Stimulated activated CD4-positive, alpha-beta T cell treated with anti-CD3 and anti-CD28 coated beads, Interleukin-1b, Interleukin-23, amount 100 ng/mL, for 24 hours (primary cell): Measurements from ENCODE around the gene ASF1B.

Experiments
- DNase-seq, 4 experiments: peaks; one replicate each; pipeline ENCODE4 v3.0.0-alpha.2; 2020; ENCODE audit warnings: low read depth in 4 of 4, low spot score in 1 of 4

ASF1B gene

DNA sequence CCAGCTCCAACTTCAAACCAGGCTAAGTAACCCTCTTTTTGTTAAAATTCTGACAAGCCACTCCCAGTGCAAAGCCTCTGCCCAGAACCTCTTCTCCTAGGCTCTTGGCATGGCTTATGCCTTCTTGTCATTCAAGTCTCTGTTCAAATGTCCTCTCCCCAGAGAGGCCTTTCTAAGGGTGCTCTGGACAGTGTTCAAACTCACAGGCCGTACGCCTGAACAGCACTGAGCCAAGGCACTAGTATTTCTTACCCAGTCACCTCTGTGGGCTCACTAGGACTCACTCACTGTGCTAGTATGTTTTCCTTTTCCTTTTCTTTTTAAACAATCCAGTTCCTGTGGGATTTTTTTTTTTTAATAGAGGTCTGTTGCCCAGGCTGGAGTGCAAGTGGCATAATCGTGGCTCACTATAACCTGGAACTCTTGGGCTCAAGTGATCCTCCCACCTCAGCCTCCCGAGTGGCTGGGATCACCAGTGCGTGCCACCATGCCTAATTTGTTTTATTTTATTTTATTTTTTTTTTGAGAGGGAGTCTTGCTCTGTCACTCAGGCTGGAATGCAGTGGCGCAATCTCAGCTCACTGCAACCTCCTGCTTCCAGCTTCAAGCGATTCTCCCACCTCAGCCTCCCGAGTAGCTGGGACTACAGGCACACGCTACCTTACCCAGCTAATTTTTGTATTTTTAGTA lies 2.3 kb upstream of the ASF1B start:
- no peak for DNase-seq

DNA sequence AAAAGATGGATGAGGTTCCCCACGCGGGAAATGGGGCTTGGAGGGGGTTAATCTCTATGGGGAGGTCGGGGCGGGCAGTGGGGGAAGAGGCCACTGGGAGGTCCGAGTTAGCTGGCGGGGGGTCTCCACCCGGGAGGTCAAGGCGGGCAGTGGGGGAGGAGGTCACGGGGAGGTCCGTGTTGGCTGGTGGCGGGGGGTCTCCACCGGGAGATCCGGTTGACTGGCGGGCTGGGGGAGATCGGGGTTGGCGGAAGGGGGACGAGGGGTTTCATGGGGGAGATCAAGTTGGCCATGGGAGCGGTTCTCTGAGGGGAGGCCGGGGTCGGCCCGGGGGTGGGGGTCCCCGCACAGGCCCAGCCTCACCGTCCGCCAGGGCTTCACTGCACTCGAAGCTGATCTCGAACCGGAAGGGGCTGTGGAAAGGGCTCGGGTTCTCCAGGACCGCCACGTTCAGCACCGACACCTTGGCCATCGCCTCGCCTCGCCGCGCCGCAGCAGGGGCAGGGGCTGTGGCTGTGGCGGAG lies 342 bp downstream of the ASF1B start:
- no peak for DNase-seq

DNA sequence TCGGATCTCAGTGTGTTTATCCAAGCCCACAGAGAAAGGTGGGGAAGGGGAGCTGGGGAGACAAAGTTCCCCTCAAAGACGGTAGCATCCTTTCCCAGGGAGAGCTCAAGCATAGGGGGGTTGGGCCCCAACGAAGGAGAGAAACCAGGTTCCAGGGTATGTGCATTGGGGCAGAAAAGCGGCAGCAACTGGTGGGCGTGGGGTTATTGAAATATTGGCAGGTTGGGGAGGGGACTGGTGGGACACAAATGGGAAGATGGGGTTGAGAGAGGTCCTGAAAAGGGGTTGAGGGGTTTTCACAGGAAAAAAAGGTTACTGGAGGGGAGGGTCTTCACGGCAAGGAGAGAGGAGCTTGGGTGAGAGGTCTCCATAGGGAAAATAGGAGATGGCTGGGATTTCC lies 1.0 kb downstream of the ASF1B start:
- DNase-seq: no peak

GRCh38 chr19:14127929-14128509 lies 8.4 kb downstream of the ASF1B start:
- DNase-seq: no peak

DNA sequence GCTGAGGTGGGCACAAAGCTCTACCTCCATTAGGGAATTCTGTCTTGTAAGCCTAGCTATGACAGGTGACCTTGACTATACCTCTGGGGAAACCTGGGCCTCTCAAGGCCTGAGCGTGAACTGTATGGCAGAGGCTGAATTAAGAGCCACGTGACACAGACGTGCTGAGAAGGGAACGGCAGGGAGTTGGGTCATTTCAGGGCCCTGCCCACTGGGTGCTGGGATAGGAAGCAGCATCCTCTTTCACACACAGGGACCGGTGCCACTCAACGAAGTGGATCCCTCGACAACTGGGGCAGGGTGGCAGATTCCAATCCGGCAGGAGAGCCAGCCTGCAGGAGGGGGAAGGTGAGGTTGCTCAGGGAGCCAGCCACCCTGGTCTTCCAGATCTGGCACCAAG lies 9.2 kb downstream of the ASF1B start:
- DNase-seq: no peak

DNA sequence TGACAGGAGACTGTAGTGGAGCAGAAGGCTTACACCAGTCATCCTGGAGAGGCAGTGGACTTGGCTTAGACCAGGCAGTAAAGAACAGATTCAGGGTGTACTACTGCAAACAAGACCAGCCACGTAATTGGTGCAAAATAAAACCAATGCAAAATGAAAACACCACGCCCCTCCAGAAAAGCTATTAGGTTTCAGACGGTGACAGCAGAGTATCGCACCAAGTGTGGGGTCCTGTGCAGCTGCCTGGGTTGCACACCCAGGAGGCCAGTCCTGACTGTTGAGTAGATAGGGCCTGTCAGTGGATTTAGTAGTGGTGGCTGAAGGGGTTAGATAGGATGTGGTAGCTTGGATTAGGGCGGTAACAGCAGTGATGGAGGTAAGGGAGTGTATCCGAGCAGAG lies 13.5 kb downstream of the ASF1B start:
- no peak for DNase-seq

GRCh38 chr19:14120497-14120780 lies 15.9 kb downstream of the ASF1B start:
- no peak for DNase-seq

DNA sequence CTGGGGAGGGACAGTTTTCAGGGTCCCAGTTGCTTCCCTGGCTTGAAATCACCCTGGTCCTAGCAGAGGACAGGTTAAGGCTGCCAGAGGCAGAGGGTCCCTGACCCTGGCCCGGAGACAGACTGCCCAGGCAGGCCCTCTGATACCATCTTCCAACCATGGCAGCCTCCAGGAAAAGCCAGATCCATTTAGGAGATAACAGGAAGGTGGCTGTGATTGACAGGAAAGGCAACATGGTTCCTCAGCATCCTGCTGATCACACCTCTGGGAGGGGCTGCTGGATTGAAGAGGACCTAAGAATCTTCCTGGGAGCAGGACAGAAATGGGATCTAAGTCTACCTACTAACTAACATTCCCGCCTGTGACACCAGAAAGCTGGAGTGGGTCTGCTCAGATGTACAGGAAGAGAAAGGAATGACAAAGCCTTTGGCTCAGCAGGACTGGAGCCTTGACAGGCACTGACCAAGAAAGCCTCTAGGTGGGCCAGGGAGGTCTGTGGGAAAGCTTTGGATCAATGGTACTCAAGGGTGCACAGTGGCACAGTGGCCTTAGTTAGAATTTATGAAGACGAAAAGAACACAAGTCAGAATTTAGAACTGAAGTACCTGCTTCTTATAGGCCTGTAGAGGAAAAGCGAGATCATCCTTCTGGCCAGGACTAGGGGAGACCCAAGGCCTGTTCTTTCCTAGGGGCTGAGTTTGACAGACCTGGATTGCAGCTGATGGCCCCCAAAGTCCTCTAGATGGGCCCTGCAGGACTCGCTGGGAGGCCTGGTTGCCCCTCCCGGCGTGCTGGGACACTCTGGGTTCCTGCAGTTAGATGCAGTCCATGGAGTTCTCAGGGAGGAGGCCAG lies 16.5 kb downstream of the ASF1B start:
- no peak for DNase-seq

DNA sequence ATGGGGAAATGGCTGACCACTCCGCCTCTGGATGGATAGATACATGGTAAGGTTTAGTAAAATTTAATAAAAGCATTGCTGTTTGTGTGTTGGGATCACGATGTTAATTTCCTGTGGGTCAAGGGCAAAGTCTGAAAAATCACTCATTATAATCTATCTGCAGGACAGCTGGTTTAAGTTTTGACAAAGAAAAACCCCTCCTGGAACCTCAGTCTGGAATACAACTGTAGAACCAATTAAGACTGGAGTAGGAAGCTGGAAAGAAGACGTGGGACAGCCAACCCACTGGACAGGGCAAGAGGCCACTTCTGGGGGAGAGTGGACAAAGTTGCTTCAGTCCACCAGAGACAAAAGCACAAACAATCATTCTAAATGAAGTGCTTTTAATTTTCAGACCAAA lies 17.2 kb downstream of the ASF1B start:
- DNase-seq: no peak

DNA sequence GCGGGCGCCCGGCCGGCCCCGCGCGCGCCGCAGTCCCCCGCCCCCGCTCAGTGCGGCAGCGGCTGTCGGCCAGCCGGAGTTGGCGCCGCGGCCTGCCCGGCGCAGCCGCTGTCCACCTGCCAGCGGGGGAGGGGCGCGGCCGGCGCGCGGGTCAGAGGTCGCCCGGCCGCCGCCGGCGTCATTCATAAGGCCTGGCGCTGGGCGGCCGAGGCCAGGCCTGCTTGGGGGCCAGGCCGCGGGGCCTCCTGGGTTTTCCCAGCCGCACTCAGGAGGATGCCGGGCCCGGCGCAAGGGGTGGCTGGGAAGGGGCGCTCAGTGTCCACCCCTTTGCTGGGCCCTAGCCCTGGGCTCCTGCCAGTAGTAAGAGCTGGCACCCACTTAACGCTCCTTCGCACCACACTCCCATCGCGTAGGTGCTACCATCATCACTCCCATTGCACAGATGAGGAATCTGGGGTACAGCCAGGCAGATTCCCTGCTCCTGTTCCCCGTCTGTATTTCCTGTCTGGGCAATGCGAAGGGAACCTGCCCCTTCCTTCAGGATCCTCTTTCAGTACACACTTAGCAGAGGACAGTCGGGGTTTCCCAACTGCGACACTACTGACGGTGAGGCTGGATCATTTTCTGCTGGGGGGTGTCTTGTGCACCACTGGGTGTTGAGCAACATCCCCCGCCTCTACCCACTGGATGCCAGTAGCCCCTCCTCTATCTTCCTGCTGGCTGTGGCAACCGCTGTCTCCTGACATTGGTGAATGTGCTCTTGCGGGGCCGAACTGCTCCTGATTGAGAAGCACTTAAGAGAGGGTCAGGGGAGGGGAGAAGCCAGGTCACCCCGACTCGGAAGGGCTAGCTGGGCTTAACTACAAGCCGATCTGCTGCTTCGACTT lies 18.0 kb downstream of the ASF1B start:
- DNase-seq: peak in 2 of 4 experiments; percentile 10 to 14

DNA sequence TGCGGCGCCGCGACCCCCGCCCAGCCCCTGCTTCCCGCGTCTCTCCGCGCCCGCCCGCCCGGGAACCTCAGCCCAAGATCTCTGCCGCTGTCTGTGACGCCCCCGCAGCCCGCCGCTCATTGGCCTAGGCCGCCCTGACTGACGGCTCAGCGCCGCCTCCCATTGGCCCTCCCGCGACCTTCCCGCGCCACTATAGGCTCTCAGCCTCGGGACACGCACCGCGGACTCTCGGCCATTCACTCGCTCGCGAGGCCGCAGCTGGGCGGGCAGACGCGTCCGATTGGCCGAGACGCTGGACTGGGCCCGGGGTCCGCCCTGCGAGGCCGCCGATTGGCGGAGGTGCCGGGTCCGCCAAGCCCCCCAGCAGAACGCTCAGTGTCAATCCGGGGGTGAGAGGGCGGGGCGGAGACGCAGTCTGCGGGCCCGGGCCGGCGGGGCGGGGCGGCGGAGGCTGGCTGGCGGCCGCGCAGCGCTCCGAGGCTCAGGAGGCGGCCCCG lies 18.7 kb downstream of the ASF1B start, which contains the start of gene PRKACA:
Gene PRKACA (minus strand): TSS at position 95 of the 497 bp plus-strand sequence. CDS start 215 bp downstream, outside the sequence.
- DNase-seq: peak; percentile 88 to 98 (median 96)

DNA sequence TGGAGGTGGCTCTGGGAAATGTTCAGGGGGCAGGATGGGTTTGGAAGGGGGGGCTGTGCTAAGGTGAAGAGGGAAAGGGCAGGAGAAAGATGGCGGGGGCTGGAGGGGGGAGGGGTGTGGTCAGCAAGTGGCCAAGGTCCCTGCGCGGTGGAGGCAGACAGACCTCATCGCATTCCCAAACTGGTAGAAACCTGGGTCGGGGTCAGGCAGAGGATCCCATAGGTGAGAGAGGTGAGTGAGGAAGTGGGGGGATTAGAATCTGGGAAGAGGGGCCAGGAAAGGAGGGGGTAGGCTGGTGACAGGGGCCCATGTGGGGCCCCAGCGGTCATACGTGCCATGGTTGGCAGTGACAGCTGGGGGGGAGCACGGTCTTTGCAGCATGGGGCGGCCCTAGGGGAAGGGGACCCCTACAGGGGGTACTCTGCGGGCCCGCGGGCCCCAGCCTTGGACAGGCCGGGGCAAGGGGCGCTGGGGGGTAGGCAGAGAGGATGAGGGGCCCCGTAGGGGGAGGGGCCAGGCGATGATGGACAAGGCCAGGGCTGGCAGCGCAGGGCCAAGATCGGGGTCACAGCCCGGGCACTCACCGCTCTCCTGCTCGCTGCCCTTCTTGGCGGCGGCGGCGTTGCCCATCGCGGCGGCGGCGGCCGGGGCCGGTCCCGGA lies 19.3 kb downstream of the ASF1B start:
- DNase-seq: no peak

DNA sequence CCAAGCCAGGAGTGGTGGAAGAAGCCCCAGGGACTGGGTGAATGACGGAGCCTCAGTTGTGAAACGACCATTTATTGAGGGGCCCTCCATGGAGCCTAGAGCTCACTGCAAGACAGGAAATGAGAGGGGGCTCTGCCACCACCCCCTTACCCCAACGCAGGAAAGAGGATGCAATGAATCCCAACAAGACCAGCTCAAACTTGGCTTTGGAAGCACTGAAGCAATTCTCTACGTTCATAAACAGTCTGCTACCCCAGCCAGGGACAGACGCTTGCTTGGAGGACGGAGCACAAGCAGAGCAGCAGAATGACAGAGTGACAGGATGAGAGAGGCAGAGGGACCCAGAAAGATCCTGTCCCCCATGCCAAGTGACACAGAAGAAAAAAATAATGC lies 19.9 kb downstream of the ASF1B start:
- DNase-seq: no peak

- DNase-seq: no peak
Measured at GRCh38 chr19:14115756-14116155, 20.6 kb downstream of the ASF1B start.

- peak in 1 of 4 experiments; percentile 32 for DNase-seq
Measured at GRCh38 chr19:14114854-14115253, 21.5 kb downstream of the ASF1B start.

- no peak for DNase-seq
Measured at GRCh38 chr19:14114439-14114838, 21.9 kb downstream of the ASF1B start.

DNA sequence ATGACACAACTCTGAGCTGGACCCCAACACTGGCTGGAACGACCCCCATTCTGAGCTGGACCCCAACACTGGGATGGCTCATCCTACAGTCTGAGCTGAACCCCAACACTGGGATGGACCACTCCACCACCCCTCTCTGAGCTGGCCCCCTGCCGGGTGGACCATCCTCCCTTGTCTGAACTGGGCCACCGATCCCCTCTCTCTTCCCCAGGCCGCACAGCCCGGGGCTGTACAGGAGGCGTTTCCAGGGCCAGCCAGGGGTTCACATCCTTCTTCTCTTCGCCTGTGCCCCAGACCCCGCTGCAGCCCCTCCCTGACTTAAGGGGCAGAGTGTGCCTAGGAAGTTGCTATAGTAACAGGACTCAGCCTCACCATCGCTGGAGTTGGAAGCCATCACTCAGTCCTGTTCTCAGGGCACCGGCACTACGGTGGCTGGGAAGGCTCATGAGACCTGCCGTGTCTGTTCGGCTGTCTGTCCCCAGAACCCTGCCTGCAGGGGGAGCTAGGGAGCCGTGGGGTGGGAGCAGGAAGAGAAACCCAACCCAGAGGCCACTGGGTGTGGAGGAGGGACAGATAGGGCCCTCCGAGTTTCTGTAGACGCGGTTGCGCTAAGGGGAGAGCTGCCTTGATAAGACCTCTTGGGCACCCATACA lies 22.5 kb downstream of the ASF1B start:
- DNase-seq: peak in 2 of 4 experiments; percentile 25 to 35

- no peak for DNase-seq
Measured at GRCh38 chr19:14112809-14113385, 23.5 kb downstream of the ASF1B start.

GRCh38 chr19:14112051-14112808 lies 24.2 kb downstream of the ASF1B start:
- no peak for DNase-seq
